Activated gamma-delta T cell treated with anti-CD3 and anti-CD28 coated beads, Interleukin-2, amount 50 U/mL, for 16 hours (primary cell): ENCODE measurements around the gene RND2.
A peak's percentile ranks its signal among the peaks of the same experiment; 100 is the strongest.

Experiments used
- DNase-seq: peaks from one replicate; pipeline ENCODE4 v3.0.0-alpha.2; 2020; ENCODE audit warnings: low read depth

Gene RND2

DNA sequence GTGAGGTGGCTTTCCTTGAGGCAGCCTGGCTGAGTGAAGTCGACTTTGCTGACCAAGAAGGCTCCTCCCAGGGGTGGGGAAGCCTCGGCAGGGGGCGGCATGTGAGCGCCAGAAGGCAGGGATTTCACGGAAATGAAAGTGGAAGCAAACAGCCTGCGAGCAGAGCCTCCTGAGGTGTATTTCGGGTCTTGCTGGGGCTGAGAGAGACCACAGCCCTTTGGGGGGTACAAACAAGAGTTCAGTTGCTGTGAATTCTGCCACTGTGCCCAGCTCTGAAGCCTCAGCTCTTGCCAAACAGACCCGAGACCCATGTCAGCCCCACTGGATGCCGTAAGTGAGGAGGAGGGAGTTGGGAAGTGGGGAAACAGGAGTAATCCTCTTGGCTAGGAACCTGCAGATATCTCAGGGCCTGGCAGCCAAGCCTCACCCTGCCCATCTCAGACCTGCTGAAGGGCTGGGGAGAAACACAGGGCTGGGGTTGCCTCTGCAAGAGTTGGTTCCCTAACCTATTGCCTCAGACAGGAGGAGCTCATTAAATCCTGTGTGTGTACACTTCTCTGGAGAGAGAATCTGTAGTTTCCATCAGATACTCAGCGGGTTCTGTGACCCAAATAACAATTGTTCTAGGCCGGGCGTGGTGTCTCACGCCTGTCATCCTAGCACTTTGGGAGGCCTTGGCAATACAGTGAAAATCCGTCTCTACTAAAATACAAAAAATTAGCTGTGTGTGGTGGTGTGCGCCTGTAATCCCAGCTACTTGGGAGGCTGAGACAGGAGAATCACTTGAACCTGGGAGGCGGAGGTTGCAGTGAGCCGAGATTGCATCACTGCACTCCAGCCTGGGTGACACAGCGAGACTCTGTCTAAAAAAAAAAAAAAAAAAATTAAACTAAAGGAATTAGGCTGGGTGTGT is 18.1 kb upstream of the RND2 start, which contains the start of gene IFI35:
IFI35 (plus strand) TSS at position 146 of the 913 bp plus-strand sequence; CDS start at position 310, 164 bp downstream.
- DNase-seq, result peak; percentile 80

- DNase-seq, result no peak
Observed at GRCh38 chr17:43010667-43011308, 14.2 kb upstream of the RND2 start.

GRCh38 chr17:43011728-43012472 is 13.1 kb upstream of the RND2 start:
- no peak for DNase-seq

DNA sequence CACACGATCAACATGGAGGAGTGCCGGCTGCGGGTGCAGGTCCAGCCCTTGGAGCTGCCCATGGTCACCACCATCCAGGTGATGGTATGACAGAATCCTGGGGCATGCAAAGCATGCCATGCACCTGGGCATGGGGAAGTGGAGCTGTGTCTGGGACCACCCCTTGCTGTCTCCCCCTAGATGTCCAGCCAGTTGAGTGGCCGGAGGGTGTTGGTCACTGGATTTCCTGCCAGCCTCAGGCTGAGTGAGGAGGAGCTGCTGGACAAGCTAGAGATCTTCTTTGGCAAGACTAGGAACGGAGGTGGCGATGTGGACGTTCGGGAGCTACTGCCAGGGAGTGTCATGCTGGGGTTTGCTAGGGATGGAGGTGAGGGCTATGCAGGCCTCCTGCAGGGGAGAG is 11.7 kb upstream of the RND2 start:
- no peak for DNase-seq

GRCh38 chr17:43014020-43014648 is 10.9 kb upstream of the RND2 start:
- DNase-seq, result no peak

DNA sequence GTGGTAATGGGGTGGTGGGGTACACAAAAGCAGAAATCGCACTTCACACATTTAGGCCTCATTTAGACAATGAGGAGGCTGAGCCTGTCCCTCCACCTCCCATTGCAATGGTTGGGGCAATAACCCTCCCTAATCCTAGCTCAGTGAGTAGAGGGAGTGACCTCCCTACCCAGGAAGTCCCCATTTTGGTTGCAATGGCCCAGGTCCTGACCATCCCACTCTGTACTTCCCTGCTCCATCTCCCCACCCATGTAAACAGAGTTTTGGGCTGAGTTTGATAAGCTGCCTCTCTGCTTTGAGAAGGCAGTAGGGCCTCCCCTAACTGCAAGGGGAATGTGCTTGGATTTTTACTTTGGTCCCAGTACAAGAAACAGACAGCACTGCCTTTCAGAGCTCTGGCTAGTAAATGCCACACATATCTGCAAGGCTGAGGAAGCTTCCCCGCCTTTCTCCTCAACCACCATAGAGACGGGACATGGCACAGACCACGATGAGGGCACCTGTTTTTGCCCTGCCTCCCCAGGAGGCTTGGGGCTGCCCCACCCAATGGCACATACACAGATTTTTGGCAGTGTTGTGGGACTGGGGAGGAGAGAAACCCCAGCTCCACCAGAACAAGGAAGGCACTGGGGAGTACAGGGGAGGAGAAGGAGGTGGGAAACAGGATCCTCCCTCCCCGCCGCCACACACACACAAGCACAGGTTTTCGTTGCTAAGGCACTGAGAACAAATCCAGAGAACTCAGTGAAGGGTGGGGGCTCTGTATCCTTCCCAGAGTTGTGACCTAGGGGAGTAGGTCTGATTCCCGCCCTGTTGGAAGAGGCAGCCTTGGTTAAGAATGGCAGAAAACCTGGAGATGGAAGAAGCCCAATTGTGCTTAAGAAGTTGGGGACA is 10.1 kb upstream of the RND2 start:
- DNase-seq, result no peak

- DNase-seq, result no peak
Observed at GRCh38 chr17:43015579-43015978, 9.5 kb upstream of the RND2 start.

GRCh38 chr17:43016216-43016615 is 8.8 kb upstream of the RND2 start:
- no peak for DNase-seq

GRCh38 chr17:43018008-43018853 is 6.8 kb upstream of the RND2 start:
- no peak for DNase-seq

DNA sequence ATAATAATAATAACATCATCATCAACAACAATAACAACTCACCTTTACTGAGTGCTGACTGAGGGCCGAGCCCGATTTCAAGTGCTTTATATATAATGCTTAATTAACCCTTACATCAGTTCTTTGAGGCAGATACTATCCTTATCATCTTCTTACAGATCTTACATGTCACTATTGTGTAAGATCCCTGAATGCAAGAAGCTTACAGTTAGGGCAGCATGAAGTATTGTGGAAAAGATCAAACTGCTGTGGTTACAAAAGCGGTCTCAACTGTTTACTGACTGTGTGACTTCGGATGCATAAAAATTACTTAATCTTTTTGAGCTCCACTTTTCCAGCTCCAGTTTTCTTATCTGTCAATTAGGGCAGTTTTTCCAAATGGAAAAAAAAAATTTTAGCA is 6.1 kb upstream of the RND2 start:
- DNase-seq, result no peak

DNA sequence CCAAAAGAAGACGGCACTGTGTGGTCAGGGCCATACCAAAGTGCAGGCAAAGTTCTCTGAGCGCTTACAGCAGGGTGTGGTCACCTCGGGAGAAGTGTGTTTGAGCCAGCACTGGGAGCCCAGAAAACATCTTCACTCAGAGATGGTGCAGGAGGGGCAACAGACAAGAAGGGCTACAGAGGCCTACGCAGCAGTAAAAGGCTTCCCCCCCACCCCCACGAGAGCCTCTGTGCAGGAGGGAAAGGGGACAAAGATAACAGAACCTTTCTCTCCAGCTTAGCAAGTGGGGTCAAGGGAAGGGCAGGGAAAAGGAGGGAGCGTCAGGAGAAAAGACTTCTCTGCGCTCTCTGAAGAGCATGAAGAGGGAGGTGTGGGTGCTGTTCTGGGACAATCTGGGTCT is 5.6 kb upstream of the RND2 start:
- DNase-seq, result no peak

- DNase-seq, result no peak
Observed at GRCh38 chr17:43020030-43020621, 4.9 kb upstream of the RND2 start.

DNA sequence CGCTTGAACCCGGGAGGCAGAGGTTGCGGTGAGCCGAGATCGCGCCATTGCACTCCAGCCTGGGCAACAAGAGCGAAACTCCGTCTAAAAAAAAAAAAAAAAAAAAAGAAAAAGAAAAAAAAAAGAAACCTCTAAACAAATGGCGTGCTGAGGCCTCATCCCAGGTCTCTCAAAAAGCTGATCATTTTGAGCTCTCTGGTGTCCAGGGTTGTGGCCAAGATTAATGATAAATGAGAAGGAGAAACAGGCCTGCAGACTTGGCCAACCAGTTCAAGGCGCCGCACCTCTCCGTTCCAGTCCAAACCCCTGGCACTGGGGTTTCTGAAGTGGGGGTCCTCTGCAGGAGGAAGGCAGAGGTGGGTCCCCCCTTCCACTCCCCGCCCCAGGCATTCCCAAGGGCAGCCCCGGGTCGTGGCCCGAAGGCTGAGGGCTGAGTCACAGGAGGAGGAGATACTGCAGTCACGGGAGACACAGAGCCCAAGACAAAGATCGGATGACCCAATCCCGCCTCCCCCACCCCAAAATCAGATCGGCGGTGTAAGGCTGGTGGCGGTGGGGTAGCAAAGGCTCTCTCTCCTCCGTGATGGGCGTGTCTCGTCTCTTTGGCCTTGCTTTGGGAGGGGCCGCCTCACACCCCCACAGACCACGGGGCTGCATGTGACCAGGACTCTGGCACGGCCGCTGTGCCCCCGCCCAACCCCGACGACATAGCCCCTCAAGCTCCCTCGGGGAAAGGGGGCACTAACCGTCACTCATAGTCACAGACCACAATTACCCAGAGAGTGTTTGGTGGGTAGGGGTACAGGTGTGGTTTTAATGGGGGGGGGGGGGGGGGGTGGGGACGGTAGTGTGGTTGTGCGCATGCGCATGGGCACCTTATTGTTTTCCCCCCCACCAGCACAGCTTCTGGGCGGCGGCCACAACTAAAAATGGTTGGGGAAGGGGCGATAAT is 4.0 kb upstream of the RND2 start:
- DNase-seq, result no peak

DNA sequence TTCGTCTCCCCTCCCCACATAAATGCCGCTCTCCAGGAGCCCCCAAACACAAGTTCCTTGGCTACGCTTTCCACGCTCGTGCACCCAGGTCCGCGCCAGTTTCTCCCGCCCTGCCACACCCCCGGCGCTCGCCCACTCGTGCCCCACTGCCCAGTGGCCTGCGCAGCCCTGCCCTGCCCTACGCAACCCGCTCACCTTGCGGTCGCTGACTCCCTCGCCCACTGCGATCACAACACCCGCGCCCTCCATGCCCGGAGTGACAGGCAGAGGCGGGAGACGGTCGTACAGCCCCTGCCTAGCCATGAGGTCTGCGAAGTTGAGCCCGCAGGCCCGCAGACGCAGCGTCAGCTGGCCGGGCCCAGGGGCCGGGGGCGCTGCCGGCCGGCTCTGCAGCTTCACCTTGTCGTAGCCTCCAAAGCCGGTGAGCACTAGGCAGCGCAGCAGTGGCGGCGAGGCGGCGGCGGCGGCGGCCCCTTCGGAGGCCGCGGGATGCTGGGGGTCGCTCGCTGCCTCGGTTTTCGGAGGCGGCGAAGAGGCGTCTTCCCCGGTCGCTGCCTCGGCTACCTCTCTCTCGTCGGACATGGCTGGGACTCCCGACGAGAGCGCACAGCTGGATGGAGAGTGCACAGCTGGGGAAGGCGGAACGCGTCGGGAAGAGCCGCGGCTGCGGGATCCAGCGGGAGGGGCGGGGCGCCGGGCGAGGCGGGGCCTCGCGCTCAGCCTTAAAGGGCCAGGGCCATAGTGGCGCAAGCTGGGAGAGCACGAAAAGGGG is 3.1 kb upstream of the RND2 start, which contains the start of gene VAT1:
VAT1 (minus strand) TSS at position 645 of the 772 bp plus-strand sequence; CDS start at position 582, 63 bp downstream.
- peak; percentile 14 for DNase-seq

- no peak for DNase-seq
Observed at GRCh38 chr17:43025290-43025657, 243 bp downstream of the RND2 start.

DNA sequence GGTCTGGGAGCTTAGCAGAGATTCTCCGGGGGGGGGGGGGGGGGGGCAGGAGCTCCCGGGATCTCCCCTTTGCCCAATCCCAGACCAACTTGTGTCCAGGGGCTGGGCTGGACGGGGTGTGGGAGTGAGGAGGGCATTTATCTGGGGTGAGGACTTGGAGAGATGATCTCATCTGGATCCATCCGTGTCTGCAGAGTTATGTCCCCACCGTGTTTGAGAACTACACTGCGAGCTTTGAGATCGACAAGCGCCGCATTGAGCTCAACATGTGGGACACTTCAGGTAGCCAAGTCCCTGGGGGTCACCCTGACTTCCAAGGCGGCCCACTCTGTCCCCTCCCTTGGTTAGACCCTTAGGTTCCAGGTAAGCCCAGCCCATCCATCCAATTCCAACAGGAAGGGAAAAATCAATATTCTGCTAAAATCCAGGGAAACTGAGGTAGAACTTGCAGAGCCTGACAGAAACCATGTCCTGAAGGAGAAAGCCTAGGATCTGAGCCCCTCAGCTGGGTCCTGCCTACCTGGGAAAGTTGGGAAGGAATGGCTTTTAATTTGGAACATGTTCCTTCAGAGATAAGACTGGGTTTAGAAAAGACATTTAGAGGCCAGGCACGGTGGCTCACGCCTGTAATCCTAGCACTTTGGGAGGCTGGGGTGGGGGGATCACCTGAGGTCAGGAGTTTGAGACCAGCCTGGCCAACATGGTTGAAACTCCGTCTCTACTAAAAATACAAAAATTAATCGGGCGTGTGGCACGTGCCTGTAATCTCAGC is 921 bp downstream of the RND2 start:
- no peak for DNase-seq

DNA sequence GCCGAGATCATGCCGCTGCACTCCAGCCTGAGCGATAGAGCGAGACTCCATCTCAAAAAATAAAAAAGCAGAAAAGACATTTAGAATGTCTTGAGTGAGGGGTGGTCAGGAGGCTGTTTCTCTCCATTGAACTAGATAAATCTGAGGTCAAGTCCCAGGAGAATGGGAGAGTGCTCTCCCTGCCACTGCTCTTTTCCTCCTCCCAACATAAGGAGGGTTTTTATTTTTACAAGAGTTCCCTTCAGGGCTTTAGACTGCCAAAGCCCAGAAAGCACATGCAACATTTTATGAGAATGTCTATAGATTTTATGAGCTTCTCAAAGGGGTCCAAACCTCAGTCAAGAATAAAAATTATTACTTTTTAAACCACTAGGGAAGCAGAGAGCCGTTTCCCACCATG is 1.6 kb downstream of the RND2 start:
- no peak for DNase-seq
